K562 (cell line): ENCODE measurements around the gene SPATA2. TPM values are rescaled to one million over a fixed set of nuclear protein-coding genes. Genes with fewer than 3 reads are reported as not detected.
A peak's percentile ranks its signal among the peaks of the same experiment; 100 is the strongest.

Experiments
- CBX1 ChIP-seq: sonication (generic); IDR thresholded peaks from 2 replicates; pipeline ENCODE4 v1.6.1; 2016; ENCODE audit warnings: antibody characterized with exemption, low read depth, mild to moderate bottlenecking
- ELF1 ChIP-seq: fragments of 200-800 bp; sonication (Bioruptor generic); IDR thresholded peaks from 2 replicates; pipeline ENCODE4 v1.6.1; 2016; ENCODE audit warnings: missing genetic modification characterization, missing compliant biosample characterization
- FOSL1 ChIP-seq: fragments of 200-800 bp; sonication (Bioruptor generic); conservative IDR thresholded peaks from 2 replicates; pipeline ENCODE4 v1.6.1; 2016; ENCODE audit warnings: missing genetic modification characterization, missing compliant biosample characterization
- FOXK1 ChIP-seq: sonication (generic); formaldehyde crosslinking; IDR thresholded peaks from 2 replicates; pipeline ENCODE4 v1.8.0; 2022; ENCODE audit warnings: missing genetic modification reagents, mild to moderate bottlenecking, borderline replicate concordance
- HDAC3 ChIP-seq: fragments of 450-650 bp; IDR thresholded peaks from 2 replicates; pipeline ENCODE4 v1.6.1; 2018; ENCODE audit warnings: borderline replicate concordance, mild to moderate bottlenecking, moderate library complexity; ENCODE audit not compliant: partially characterized antibody
- HDAC6 ChIP-seq: IDR thresholded peaks from 2 replicates; pipeline ENCODE4 v1.6.1; 2012; ENCODE audit warnings: low read depth, mild to moderate bottlenecking, control low read depth, inconsistent platforms, low read length, moderate library complexity
- NFATC3 ChIP-seq: fragments of 450-650 bp; IDR thresholded peaks from 2 replicates; pipeline ENCODE4 v1.6.1; 2017; ENCODE audit warnings: mild to moderate bottlenecking
- NONO ChIP-seq, 2 experiments: fragments of 200-400 bp in 1 of 2; fragments of 450-650 bp in 1 of 2; formaldehyde crosslinking in 1 of 2; IDR thresholded peaks; 2 replicates each; pipeline ENCODE4 v1.6.1; 2017; ENCODE audit warnings: low read depth in 2 of 2, mild to moderate bottlenecking in 2 of 2, moderate library complexity in 2 of 2, low read length in 1 of 2
- NR2C1 ChIP-seq, 2 experiments: fragments of 450-650 bp; IDR thresholded peaks; 2 replicates each; pipeline ENCODE4 v1.6.1; 2017; ENCODE audit warnings: mild to moderate bottlenecking in 2 of 2, antibody characterized with exemption in 1 of 2, inconsistent platforms in 1 of 2, missing compliant biosample characterization in 1 of 2, missing genetic modification characterization in 1 of 2
- SMAD3 ChIP-seq: fragments of 450-650 bp; formaldehyde crosslinking; conservative IDR thresholded peaks from 2 replicates; pipeline ENCODE4 v1.4.0; 2020; ENCODE audit warnings: mild to moderate bottlenecking
- SNRNP70 ChIP-seq: fragments of 200-400 bp; formaldehyde crosslinking; optimal IDR thresholded peaks from 2 replicates; pipeline ENCODE3; 2017; ENCODE audit warnings: low read depth, low read length
- SRF ChIP-seq, 2 experiments: fragments of 250-450, 450-650 bp in 1 of 2; sonication (Bioruptor Pico) in 1 of 2; sonication (generic) in 1 of 2; formaldehyde crosslinking; IDR thresholded peaks; 2 replicates each; pipeline versions ENCODE4 v1.5.0 to v1.5.1; 2020 to 2022; ENCODE audit warnings: mild to moderate bottlenecking in 1 of 2, missing genetic modification reagents in 1 of 2
- XRCC3 ChIP-seq: fragments of 450-650 bp; IDR thresholded peaks from 2 replicates; pipeline ENCODE4 v1.6.1; 2017; ENCODE audit warnings: mild to moderate bottlenecking, moderate library complexity
- ZBTB1 ChIP-seq: sonication (generic); formaldehyde crosslinking; IDR thresholded peaks from 2 replicates; pipeline ENCODE4 v1.8.1; 2023; ENCODE audit warnings: missing genetic modification reagents, low read depth, mild to moderate bottlenecking, borderline replicate concordance
- ZBTB43 ChIP-seq: sonication (generic); formaldehyde crosslinking; IDR thresholded peaks from 2 replicates; pipeline ENCODE4 v1.8.0; 2023; ENCODE audit warnings: mild to moderate bottlenecking, missing genetic modification reagents
- ZC3H4 ChIP-seq: sonication (generic); formaldehyde crosslinking; IDR thresholded peaks from 2 replicates; pipeline ENCODE4 v1.9.0; 2021; ENCODE audit warnings: missing genetic modification reagents, borderline replicate concordance
- ZNF239 ChIP-seq: fragments of 250-450 bp; sonication (Bioruptor Pico); IDR thresholded peaks from 2 replicates; pipeline ENCODE4 v1.4.0; 2020; ENCODE audit warnings: mild to moderate bottlenecking
- ZSCAN32 ChIP-seq: fragments of 450-650 bp; formaldehyde crosslinking; IDR thresholded peaks from 2 replicates; pipeline ENCODE4 v1.4.0; 2020; ENCODE audit warnings: mild to moderate bottlenecking, moderate library complexity
- polyA plus RNA-seq, 8 experiments: library from polyadenylated mRNA; depleted of rRNA in 4 of 8; stranded (reverse) in 5 of 8; unstranded in 3 of 8; fragments of >200 nt; fragmentation: Nextera tagmentation in 2 of 8; fragmentation: Illumina TruSeq in 1 of 8; extraction: Ambion mirVana in 2 of 8; extraction: Trizol in 1 of 8; gene quantifications; 2 replicates each; pipeline versions ENCODE4 v1.2.1 to v1.2.3, GENCODE V29; 2011 to 2014; ENCODE audit warnings: inconsistent platforms in 1 of 8, missing spikeins in 1 of 8
- total RNA-seq, 7 experiments: library from RNA; depleted of rRNA in 6 of 7; stranded (reverse); fragments of >200 nt in 6 of 7; fragmentation: Illumina TruSeq in 2 of 7; extraction: Trizol in 2 of 7; gene quantifications; 2 replicates each; pipeline versions ENCODE4 v1.2.1 to v1.2.3, GENCODE V29; 2011 to 2021; ENCODE audit warnings: low replicate concordance in 1 of 7
- TF ChIP-seq, protein P1 (sequence below): fragments of 250-450 bp; sonication (Bioruptor Pico); IDR thresholded peaks from 2 replicates; pipeline ENCODE4 v1.5.0; 2021; ENCODE audit warnings: mild to moderate bottlenecking, borderline replicate concordance
- TF ChIP-seq, protein P2 (sequence below): sonication (generic); formaldehyde crosslinking; IDR thresholded peaks from 2 replicates; pipeline ENCODE4 v1.8.1; 2022; ENCODE audit warnings: missing genetic modification reagents
- TF ChIP-seq, protein P3 (sequence below): sonication (generic); formaldehyde crosslinking; IDR thresholded peaks from 2 replicates; pipeline ENCODE4 v1.4.0; 2020; ENCODE audit warnings: mild to moderate bottlenecking, missing genetic modification reagents

Gene SPATA2
- total and polyA plus RNA-seq, 9 of the 15 experiments (the other 6 are each of a cell fraction or from before 2014, with no cell fraction given), result 0.46 to 8.2 (median 2.7) TPM

GRCh38 chr20:49915118-49915379, 280 bp downstream of the SPATA2 start (continued):
- TF ChIP-seq, protein P1, sequence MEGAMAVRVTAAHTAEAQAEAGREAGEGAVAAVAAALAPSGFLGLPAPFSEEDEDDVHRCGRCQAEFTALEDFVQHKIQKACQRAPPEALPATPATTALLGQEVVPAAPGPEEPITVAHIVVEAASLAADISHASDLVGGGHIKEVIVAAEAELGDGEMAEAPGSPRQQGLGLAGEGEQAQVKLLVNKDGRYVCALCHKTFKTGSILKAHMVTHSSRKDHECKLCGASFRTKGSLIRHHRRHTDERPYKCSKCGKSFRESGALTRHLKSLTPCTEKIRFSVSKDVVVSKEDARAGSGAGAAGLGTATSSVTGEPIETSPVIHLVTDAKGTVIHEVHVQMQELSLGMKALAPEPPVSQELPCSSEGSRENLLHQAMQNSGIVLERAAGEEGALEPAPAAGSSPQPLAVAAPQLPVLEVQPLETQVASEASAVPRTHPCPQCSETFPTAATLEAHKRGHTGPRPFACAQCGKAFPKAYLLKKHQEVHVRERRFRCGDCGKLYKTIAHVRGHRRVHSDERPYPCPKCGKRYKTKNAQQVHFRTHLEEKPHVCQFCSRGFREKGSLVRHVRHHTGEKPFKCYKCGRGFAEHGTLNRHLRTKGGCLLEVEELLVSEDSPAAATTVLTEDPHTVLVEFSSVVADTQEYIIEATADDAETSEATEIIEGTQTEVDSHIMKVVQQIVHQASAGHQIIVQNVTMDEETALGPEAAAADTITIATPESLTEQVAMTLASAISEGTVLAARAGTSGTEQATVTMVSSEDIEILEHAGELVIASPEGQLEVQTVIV, result no peak
- no peak for TF ChIP-seq FOSL1 (tag)
- TF ChIP-seq HDAC3, result no peak
- TF ChIP-seq, protein P2, sequence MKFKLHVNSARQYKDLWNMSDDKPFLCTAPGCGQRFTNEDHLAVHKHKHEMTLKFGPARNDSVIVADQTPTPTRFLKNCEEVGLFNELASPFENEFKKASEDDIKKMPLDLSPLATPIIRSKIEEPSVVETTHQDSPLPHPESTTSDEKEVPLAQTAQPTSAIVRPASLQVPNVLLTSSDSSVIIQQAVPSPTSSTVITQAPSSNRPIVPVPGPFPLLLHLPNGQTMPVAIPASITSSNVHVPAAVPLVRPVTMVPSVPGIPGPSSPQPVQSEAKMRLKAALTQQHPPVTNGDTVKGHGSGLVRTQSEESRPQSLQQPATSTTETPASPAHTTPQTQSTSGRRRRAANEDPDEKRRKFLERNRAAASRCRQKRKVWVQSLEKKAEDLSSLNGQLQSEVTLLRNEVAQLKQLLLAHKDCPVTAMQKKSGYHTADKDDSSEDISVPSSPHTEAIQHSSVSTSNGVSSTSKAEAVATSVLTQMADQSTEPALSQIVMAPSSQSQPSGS (CRISPR knock-in tag), result no peak
- 0 out of 2 replicates have a peak, but pooled peaks have one; percentile 35 for TF ChIP-seq ZBTB1 (CRISPR knock-in tag)
- TF ChIP-seq, protein P3, sequence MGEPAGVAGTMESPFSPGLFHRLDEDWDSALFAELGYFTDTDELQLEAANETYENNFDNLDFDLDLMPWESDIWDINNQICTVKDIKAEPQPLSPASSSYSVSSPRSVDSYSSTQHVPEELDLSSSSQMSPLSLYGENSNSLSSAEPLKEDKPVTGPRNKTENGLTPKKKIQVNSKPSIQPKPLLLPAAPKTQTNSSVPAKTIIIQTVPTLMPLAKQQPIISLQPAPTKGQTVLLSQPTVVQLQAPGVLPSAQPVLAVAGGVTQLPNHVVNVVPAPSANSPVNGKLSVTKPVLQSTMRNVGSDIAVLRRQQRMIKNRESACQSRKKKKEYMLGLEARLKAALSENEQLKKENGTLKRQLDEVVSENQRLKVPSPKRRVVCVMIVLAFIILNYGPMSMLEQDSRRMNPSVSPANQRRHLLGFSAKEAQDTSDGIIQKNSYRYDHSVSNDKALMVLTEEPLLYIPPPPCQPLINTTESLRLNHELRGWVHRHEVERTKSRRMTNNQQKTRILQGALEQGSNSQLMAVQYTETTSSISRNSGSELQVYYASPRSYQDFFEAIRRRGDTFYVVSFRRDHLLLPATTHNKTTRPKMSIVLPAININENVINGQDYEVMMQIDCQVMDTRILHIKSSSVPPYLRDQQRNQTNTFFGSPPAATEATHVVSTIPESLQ (CRISPR knock-in tag), result no peak
- TF ChIP-seq XRCC3, result no peak
- TF ChIP-seq ZBTB43, result no peak
- TF ChIP-seq NFATC3, result no peak
- peak in 1 of 2 experiments; percentile 82; a peak in 1 of 4 replicates for TF ChIP-seq NONO (IDR thresholded peaks at IDR 0.05; ENCODE audit: low read depth in 2 of 2, low read length in 1 of 2)
- no peak for TF ChIP-seq SMAD3 (CRISPR knock-in tag)
- TF ChIP-seq ELF1 (tag), result no peak
- TF ChIP-seq HDAC6, result no peak
- TF ChIP-seq SRF (CRISPR knock-in tag; IDR thresholded peaks at IDR 0.05), result no peak
- TF ChIP-seq ZSCAN32 (CRISPR knock-in tag), result no peak
- no peak for TF ChIP-seq NR2C1 (IDR thresholded peaks at IDR 0.05)
- no peak for TF ChIP-seq NR2C1 (tag; IDR thresholded peaks at IDR 0.05)
- TF ChIP-seq ZC3H4, result no peak
- TF ChIP-seq ZNF239 (CRISPR knock-in tag), result no peak
- TF ChIP-seq FOXK1, result peak; percentile 37; the same call in 1 of the 2 replicates
- no peak for TF ChIP-seq SNRNP70
- 0 out of 2 replicates have a peak, but pooled peaks have one; percentile 39 for TF ChIP-seq CBX1
